Central memory CD4-positive, alpha-beta T cell (primary cell): ENCODE measurements around the gene ADH4.
"Not testable (repeated sequence)": the region's sequence is repeated elsewhere in the genome, so short reads cannot be mapped to it uniquely, and the experiment has no call there.

Source experiments
- DNase-seq: peaks from one replicate; pipeline ENCODE4 v3.0.0; 2022
- total RNA-seq, 3 experiments: gene quantifications; one replicate each; lab custom pipeline; 2026; lab: John Stamatoyannopoulos, UW

ADH4 gene
- total RNA-seq, result 0 reads per million in 3 experiments

DNA sequence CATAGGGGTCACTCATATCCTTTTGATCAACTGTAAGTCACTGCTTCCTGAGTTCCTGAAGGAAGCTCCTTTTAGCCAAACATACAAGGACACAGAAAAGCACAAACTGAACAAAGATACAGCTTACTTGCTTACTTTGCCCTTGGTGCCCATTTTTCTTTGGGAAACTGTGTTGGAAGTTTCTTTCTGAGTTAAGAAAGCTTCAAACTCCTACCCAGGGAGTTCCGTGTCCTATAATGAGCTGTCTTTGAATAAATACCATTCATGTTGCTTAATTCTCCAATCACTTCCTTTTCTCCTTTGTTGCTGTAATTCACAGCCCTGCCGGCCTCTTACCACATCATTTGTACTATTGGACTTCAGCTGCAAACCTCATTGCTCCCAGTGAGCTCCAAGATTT, at the start of gene ADH4:
ADH4 (minus strand) TSS at position 228 of the 400 bp plus-strand sequence; CDS start at position 153, 75 bp downstream.
- no peak for DNase-seq

DNA sequence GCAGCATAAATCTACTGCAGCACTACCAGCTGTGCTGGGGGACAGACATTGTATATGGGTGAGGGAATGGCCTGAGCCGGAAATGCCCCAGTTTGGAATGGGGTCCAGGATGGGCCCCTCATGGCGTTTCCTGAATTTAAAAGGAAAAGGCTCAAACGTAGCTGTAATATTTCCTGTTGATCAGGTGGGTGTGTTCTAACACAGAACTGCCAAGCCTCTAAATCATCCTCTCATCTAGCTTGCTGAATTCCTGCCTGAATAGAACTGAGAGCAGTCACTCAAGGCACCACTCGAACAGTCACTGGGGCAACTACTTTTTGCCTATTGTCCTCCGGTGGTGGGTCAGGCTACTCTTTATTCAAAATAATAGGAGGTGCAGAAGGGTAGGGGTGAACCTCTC, 46.2 kb upstream of the ADH4 start:
- no peak for DNase-seq

DNA sequence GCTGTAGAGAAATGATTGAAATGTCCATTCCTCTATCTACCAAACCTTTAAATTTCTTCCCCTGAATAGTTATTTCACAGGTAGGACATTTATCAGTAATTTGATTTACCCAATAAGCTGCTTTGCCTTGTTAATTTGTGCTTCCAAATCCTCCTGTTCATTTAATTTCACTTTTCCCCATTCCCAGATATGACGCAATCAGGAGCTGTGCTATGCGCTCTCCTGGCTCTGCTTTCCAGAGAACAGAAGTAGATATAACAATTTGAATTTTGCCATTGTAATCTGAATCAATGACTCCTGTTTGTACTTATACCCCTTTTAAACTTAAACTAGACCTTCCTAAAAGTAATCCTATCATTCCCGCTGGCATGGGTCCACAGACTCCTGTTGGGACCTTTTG, 45.8 kb upstream of the ADH4 start:
- DNase-seq, result not testable (repeated sequence)

DNA sequence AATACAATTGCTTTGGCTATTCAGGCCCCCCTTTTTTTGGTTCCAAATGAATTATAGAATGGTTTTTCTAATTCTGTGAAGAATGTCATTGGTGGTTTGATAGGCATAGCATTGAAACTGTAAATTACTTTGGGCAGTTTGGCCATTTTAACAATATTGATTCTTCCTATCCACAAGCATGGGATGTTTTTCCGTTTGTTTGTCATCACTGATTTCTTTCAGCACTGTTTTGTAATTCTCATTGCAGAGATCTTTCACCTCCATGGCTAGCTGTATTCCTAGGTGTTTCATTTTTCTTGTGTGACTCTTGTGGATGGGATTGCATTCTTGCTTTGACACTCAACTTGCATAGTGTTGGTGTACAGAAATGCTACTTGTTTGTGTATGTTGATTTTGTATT, 41.9 kb upstream of the ADH4 start:
- DNase-seq, result no peak

DNA sequence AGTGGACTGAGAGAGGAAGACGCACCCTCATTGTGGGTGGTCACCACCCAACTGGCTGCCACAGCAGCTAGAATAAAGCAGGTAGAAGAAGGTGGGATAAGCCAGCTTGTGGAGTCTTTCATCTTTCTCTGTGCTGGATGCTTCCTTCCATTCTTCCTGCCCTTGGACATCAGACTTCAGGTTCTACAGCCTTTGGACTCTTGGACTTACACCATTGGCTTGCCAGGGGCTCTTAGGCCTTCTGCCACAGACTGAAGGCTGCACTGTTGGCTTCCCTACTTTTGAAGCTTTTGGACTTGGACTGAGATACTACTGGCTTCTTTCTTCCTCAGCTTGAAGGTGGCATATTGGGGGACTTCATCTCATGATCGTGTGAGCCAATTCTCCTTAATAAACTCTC, 41.5 kb upstream of the ADH4 start:
- no peak for DNase-seq

DNA sequence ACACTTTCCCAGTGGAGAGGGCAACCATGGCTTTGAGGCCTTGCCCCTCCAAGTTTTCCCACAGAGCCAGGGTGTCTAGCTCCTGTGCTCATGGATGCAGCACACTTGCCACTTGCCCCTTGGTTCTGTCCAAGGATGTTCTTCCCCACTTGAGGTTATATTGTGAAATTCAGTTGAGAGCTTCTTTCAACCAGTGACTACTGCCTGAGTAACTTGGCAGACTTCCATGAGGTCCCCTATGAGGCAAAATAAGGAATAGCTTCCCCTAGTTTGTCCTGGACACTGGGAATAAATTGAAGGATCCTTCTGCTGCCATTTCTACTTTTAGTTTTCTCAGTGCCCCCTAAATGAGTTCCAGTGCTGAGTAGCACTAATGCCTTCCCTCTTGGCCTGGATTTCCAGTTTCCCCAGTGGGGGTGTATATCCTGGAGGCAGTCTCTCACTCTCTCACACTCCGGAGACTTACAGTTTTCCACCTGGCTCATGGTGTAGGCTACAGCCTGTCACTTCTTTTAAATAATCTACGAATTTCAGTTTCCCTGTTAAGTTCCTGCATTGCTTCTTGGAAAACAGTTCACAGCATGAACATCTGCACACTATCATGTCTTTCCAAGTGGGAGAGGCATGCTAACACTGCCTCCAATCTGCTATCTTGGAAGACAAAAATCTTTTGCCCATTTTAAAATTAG, 36.4 kb upstream of the ADH4 start:
- DNase-seq, result no peak

DNA sequence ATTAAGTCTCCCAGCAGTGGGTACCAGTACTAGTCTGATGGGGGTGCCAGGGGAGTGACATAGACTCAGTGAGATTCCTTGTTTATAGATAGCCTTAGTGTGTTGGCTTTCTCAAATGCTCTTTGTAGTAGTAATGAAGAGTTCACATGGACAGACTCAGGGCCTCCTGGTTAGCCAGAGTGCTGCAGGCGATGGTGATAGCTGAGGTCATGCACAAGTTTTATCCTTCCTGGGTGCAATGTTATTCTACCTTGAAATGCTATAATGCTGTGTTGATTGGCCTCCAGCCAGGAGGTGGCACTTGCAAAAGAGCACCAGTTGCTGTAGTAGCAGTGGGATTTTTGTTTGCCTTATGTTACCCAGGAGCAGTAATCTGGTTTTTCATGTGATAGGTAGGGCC, 35.5 kb upstream of the ADH4 start:
- DNase-seq, result no peak

DNA sequence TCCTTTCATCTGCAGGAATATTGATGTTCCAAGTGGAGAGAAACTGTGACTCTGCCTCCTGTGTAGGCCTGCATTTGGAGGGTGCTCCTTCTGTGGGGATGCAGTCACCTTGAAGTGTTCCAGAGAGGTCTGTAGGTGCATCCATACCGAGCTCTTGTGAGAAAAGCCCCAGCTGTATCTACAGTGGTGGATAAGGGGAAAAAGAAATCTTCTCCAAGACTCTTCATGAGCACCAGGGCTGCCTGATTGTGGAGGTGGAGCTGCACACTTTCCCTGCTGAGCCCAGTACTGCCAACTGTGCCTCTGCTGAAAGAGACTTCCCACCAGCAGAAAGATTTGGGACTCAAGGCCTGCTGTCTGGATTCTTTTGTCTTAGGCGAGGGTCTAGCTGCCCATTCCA, 35.1 kb upstream of the ADH4 start:
- DNase-seq, result no peak

DNA sequence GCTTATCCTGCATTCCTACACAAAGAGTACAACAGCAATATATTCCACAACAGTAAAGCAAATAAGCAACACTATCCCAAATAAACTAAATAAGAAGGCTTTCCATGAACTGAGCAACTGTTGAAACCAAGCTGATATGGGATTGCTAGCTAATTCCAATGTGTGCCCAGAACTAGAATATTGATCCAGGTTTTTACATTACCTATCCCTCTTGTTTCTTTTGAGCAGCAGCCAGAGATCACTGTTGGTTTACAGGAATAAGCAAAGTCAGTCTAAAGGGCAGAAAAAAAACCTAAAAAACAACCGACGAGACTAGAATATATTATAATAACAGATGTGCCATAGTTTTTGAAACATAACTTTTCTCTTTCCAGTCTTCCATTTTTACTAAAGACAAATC, 22.4 kb upstream of the ADH4 start:
- DNase-seq, result no peak

DNA sequence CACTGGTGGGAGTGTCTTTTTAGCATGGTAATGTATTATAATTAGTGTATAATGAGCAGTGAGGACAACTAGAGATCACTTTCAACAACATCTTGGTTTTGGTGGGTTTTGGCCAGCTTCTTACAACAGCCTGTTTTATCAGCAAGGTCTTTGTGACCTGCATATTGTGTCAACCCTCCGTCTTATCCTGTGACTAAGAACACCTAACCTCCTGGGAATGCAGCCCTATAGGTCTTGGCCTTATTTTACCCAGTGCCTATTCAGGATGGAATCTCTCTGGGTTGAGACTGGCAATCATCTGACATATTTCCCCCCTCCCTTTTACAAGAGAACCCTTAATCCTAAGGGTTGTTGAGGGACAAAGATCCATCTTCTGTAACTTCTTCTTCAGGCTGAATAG, 21.9 kb upstream of the ADH4 start:
- no peak for DNase-seq

DNA sequence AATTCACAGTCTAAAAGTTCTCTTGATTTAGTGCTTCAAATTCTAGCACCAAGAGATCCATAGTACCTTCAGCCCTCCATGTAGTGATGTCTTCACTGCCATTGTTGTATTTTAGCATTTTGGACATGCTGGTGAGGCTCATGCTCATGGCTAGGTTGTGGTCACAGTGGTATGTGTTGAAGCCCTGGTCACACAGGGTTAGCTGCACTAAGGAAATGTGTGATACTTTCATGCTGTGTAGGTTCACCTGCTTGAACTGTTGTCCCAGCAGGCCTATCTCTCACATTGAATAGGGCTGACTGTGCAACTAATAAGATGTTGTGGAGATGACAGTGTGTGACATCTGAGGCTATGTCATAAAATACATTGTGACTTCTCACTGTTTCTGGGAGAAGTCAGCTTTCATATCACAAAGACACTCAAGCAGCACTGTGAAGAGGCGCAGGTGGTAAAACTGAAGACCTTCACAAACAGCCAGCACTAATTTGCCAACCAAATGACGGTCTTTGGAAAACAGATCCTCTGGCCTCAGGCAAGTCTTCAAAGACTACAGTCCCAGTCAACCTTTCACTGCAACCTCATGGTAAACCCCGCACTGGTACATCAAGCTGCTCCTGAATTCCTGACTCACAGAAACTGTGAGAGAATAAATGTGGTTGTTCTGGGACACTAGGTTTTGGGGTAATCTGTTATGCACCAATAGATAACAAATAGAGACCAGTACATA, 17.4 kb upstream of the ADH4 start:
- DNase-seq, result no peak

DNA sequence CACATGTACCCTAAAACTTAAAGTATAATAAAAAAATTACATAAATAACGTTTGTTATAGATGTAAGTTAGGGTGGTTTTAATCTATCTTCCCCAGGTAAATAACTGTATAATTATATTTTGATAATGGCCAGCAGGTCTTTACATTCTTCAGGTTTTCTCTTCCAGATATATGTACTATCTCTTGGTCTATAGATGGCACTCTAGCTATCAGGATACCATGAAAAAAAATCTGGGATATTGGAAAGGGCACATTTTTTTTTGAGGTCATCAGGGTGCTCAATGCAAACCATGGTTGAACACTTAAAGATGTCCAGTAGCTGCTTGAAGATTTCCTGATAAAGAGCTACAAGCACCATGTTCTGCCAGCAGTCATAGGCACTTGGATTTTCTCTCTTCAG, 15.6 kb upstream of the ADH4 start:
- DNase-seq, result no peak

DNA sequence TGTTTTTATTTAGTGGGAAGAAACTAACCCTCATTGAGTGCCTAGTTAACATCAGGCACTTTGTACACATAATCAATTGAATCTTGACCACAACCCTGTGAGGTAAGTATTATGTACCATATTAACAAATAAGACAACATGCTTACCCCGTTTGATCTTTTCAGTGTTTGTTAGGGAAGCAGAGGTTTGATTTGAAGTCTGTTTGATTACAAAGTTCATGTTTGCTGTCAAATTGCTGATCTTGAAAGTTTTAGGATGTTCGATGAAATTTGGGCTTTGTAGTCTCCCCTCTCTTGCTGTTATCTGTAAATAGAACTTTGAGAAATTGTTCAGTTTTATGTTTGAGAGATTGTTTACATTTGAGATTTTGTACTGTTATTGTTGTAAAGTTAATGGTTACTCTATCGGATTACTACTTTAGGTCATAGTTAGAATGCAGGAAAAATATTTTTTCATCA, 13.4 kb upstream of the ADH4 start:
- no peak for DNase-seq

DNA sequence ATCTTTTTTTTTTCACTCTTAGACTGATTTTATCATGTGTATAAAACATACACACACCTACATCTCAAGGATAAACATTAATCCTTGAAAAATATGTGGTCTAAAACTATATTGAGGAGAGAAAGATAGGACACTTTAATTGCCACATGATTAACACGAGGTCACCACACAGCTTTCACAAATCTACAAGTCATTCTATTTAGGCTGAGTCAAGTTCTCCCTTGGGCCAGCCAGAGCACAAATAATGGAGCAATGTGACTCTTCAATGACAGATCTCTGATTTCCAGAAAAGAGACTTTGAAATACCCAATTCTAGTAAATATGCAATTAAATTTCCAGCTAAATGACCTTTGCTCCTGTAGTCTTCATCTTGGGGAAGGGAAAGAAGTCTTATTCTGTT, 12.9 kb upstream of the ADH4 start:
- no peak for DNase-seq

DNA sequence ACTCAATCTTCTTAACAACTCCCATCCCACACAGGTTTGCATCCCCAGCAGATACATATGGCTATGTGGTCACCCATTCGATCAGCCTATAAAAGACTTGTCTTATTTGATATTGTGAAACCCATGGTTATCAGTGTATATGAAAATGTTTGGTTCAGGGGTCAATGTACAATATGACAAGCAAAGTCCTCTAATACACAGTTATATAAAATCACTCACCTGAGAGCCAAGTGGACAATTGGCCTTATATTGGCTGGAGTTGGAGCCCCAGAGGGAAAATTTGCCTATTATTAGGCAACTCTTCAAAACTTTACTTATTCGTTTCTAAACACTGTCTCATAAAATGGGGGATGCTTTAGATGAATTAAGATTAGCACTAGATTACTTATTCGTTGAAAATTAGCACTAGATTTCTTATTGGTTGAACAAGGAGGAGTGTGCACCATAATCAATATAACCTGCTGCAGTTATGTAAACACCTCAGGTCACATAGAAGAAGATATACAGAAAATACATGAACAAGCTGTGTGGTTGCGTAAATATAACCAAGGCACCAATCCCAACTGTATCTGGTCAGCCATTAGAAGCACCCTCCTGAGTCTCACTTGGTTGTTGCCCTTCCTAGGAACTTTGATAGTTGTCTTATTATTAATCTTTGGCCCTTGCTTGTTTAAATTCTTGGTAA, 10.7 kb upstream of the ADH4 start:
- no peak for DNase-seq

DNA sequence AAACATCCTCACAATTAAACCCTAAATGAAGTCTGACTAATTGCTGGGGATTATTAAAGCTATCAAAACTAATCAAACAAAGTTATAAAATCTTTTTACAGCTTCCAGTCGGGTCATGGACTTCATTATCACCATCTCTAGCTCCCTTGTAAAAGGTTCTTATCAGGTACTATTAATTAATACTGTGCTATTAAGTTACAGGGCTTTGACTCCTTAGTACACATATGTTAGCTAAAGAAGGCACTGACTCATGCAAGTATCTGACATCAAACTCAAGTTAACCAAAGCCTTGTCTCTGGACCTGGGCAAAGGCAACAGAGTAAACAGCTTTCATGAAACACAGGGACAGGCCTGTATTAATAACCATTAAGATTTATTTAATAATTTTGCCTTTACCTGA, 7.9 kb upstream of the ADH4 start:
- DNase-seq, result no peak

DNA sequence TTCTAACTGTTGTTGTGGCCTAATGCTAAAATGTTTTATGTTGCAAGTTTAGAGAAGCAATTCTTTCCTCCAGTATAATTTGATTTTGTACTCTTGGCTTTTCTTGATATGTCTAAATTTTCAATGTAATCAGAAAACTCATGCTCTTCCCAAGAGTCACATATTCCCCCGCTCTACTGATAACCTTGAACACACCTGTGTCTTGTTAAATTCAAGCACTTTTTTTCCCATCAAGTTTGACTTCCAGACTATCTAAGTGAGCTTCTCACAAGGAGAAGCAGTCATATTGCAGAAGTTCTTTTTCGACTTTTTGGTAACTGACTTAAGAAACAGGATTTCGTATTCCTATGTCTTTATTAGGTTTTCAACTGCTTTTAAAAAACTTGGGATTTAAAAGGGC, 7.4 kb upstream of the ADH4 start:
- DNase-seq, result no peak

DNA sequence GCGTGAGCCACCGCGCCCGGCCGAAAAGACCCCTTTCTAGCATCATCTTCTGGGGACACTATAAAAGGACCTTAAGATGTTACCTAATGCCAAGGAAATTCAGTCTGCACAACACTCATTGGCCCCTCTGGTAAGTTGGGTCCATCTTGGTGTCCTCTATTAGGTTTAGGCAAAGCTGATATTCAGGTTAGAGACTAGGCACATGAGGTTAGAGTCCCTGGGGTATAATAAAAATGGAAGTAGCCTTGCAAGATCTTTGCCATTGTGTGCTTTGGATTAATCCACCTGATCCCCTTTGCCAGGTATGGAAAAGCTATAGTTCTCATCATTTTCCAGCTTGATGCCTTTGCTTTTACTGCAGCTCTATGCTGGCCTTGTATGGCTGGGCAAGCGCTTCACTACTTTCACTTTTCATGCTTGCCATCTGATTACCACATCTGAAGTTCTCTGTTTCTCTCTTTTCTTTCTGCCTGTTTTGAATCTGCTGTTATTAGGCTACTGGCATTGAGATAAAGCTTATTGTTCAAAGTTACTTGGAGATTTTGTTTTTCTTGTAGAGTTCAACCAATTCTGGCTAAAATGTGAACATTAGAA, 5.4 kb upstream of the ADH4 start:
- no peak for DNase-seq

DNA sequence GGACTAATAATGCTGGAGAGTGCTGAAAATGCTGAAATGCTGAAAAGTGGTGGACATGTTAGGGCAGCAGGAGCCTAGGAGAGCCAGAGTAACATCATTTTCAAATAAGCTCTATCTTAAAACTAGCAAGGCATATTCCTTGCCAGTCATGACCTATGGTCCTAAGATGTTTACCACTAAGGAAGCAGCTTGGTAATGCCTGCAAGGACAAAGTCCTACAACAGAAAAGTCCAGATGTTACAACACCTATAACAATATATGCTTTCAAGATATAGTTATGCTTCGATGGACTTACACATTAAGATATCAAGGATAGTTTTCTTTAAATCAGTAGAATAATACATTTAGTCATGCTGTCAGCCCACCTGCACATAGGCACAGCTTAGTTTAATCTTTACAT, 4.5 kb upstream of the ADH4 start:
- DNase-seq, result no peak

DNA sequence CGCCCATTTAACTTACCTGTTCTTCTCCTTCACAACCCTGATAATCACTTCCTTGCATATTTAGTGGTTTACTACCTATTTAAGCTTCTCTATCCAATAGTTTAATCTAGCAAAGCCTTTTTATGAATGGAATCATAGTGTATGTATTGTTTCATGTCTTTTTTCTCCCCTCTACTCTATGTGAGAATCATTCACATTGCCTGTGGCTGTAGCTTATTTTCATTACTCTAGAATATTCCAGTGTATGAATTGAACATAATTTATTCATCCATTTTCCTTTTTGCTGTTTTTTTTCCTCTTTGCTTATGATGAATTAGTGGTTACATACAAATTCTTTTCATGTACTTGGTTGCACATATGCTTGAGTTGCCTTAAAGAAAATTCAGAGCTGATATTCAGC, 490 bp upstream of the ADH4 start:
- DNase-seq, result no peak

DNA sequence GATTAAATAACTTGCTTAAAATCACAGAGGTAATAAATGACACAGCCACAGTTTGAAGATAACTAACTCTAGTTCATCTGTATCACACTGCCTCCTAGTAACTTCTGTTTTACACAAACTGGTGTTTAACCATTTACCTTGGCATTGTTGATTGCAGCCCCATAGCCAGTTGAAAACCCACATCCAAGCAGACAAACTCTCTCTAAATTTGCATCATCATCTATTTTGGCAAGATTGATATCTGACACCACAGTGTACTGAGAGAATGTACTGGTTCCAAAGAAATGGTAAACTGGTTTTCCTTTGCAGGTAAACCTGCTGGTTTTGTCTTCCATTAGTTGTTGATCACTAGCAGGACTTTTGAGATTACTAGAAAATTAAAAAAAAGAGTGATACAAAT, 7.8 kb downstream of the ADH4 start:
- DNase-seq, result no peak

DNA sequence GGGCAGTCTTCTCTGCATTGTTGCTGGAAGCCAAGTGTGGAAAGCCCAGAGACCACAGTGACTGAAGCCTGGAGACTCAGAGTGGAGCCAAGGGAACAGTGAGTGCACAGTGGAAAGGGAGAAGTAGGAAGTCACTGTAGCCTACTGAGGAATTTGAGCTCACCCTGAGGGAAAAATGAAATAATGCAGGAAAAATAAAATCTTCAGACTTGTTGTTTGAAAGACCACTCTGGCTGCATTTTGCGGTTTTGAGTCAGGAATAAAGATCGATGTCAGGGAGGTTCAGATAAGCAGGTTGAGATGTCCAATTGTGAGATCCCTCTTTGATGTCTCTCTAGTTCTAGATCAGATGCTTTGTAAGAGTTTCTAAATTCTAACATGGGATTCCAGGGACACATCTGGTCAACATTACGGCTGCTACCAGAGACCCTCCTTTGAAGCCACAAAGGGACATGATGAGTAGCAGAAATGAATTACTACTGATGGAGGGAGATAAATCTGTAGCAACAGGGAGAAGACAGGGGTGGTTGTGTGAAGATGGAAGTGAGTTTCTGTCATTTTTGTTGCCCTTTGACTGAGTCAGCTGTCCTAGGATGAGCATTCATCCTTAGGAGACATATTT, 8.4 kb downstream of the ADH4 start:
- no peak for DNase-seq

DNA sequence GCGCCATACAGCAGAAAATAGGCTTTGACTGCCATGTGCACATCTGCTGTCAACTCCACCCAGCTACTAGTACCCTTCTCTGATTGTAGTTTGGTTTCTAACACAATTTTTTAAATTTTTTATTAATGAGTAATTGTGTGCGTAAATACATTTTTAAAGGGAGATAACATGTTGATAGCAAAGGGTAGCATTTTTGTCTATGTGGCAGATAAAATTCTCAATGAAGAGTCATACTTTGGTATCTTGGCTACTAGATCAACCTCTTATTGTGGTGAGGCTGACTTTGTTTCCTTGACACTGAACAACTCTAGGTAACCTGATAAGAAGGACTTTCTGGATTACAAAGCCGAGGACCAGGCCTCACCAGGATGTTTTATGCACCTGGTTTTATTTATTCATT, 9.5 kb downstream of the ADH4 start:
- no peak for DNase-seq
